ENCODE measurements around the gene KCTD10.

Gene KCTD10

GRCh38 chr12:109451400-109451799, 25.7 kb downstream of the KCTD10 start:
- Histone ChIP-seq H3K4me3 (replicated peaks; ENCODE audit: insufficient read depth, low read length) (no peak overlapping the region), H3K27ac (replicated peaks) (no peak overlapping the region), H3K27me3 (ENCODE audit: insufficient read depth, poor library complexity, severe bottlenecking) (no peaks in the 10 kb centered on the region)
- TF ChIP-seq CTCF (IDR thresholded peaks at IDR 0.05; ENCODE audit: insufficient read depth, low read length) (no peak), POLR2AphosphoS5 (IDR thresholded peaks at IDR 0.05; ENCODE audit: low read depth) (no peak), SPI1 (IDR thresholded peaks at IDR 0.05; ENCODE audit: borderline replicate concordance, low read depth) (no peak), REST (IDR thresholded peaks at IDR 0.05; ENCODE audit: insufficient replicate concordance, low read depth) (no peak), GABPA (IDR thresholded peaks at IDR 0.05; ENCODE audit: low read depth) (no peak)
- DNase-seq (ENCODE audit: low read depth in 1 of 2, low spot score in 1 of 2): no peak

GRCh38 chr12:109450980-109451379, 26.1 kb downstream of the KCTD10 start:
- Histone ChIP-seq H3K27me3 (ENCODE audit: insufficient read depth, poor library complexity, severe bottlenecking) (no peaks in the 10 kb centered on the region), H3K27ac (replicated peaks) (no peak overlapping the region), H3K4me3 (replicated peaks; ENCODE audit: insufficient read depth, low read length) (no peak overlapping the region)
- no peak for TF ChIP-seq SPI1 (IDR thresholded peaks at IDR 0.05; ENCODE audit: borderline replicate concordance, low read depth)
- TF ChIP-seq CTCF (IDR thresholded peaks at IDR 0.05; ENCODE audit: insufficient read depth, low read length): no peak
- TF ChIP-seq REST (IDR thresholded peaks at IDR 0.05; ENCODE audit: insufficient replicate concordance, low read depth): no peak
- no peak for TF ChIP-seq POLR2AphosphoS5 (IDR thresholded peaks at IDR 0.05; ENCODE audit: low read depth)
- TF ChIP-seq GABPA (IDR thresholded peaks at IDR 0.05; ENCODE audit: low read depth): no peak
- DNase-seq (ENCODE audit: low read depth in 1 of 2, low spot score in 1 of 2): no peak

- H3K4me3 ChIP-seq (replicated peaks; ENCODE audit: insufficient read depth, low read length): no peak overlapping the region
Measured at GRCh38 chr12:109449845-109450532, 27.1 kb downstream of the KCTD10 start.

More at GRCh38 chr12:109449845-109450532, 27.1 kb downstream of the KCTD10 start:
- Histone ChIP-seq H3K27ac (replicated peaks) (no peak overlapping the region), H3K27me3 (ENCODE audit: insufficient read depth, poor library complexity, severe bottlenecking) (no peaks in the 10 kb centered on the region)
- TF ChIP-seq GABPA (IDR thresholded peaks at IDR 0.05; ENCODE audit: low read depth): no peak
- no peak for TF ChIP-seq CTCF (IDR thresholded peaks at IDR 0.05; ENCODE audit: insufficient read depth, low read length)
- no peak for TF ChIP-seq REST (IDR thresholded peaks at IDR 0.05; ENCODE audit: insufficient replicate concordance, low read depth)
- TF ChIP-seq SPI1 (IDR thresholded peaks at IDR 0.05; ENCODE audit: borderline replicate concordance, low read depth): no peak
- no peak for TF ChIP-seq POLR2AphosphoS5 (IDR thresholded peaks at IDR 0.05; ENCODE audit: low read depth)
- no peak for DNase-seq (ENCODE audit: low read depth in 1 of 2, low spot score in 1 of 2)

Data from HL-60 (cell line).